GM19351 (cell line): ENCODE results near the gene ERBB2.
"Not testable (repeated sequence)": the region's sequence is repeated elsewhere in the genome, so short reads cannot be mapped to it uniquely, and the experiment has no call there.

Experiments used
- ATAC-seq: cut with Tn5 transposase; IDR thresholded peaks from one replicate; pipeline ENCODE4 v1.9.1; 2021; ENCODE audit warnings: mild to moderate bottlenecking, moderate library complexity; ENCODE audit not compliant: unreplicated experiment

The ERBB2 gene

DNA sequence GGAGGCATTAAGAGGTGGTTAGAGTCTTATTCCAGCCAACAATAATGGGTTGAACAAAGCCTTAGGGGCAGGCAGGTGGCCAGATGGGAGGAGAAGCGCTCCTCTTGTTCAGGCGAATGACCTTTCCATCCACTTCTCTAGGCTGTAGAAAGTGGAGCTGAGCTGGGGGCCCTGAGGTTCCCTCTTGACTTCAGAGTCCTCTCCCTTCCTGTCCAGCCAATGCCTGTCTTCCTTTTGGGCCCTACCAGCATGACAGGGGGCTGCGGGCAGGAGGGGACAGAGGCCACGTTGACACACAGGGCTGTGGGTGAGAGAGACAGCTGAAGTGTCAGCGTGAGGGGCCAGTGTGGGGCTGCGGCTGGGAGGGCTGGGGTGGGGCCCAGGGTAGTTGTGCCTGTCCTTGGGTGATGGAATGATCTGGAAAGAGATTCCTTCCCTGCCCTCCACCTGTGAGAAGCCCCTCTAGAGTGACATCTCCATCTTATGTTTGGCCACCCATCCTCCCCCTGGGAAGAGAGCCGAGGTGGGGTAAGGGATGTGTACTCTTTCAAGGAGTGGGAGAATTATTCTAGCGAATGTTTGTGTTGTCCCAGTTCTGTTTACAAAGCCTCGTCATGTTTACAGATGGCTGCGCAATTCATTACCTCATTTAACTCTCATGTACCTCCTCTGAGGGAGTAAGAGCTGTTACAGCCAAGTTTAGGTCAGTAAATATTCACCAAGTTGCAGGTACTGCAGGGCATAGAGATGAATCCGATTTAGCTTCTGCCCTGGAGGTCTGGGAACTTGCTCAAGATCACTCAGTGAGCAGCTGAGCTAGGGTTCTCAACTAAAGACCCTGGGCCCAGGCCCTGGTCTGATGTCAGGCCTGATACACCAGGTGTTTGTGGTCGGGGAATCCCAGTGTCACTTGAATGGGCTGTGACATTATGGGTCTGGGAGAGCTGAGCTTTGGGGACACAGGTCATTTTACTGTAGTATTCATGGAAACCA lies 3.3 kb downstream of the ERBB2 start:
- no peak for ATAC-seq

DNA sequence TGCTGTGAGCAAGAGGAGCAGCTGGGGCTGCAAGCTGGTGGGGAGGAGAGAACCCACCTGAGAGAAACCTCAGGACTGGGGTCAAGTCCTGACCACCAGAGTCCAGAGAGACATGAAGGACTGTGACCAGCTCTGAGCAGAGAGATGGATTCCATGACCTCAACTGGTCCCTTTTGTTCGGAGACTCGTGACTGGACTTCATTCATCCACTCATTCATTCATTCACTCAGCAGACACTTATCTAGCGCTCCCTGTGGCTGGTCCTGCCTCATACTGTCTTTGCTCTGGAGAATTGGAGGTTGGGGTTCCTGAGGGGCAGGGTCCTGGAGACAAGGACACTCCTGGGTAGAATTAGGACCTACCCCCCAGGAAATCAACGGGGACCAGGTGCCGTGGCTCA lies 4.0 kb downstream of the ERBB2 start:
- no peak for ATAC-seq

DNA sequence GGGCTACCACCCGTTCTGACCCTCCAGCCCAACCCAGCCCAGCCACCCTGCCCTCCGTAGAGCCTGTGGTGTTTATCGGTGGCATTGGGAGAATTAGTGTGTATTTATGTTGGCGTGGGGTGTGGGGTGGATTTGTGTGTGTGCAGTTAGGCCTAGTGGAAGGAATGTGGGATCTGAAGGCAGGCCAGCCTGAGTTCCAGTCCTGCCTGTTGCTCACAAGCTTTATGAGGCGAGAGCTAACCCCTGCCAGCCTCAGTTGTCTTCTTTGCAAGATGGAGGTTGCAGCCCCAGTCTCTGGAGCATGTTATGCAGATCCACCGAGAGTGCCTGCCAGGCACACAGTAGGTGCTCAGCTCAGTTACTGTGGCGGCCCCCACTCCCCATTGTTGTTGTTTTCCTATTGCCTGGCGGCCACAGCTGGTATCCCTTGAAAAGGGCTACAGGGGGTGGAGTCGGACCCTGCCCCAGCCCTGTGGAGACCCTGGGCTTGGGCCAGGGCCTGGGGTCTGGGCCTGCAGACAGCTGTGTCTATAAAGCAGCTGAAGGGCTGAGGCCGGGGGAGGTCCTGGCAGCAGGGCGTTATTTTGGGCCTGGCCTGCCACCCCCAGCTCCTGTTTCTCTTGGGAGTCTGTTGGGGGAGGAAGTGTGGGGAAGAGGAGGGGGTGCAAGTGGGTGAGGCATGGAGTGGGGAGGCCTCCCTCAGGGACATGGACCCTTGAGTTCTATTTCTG lies 5.1 kb downstream of the ERBB2 start:
- ATAC-seq: no peak

DNA sequence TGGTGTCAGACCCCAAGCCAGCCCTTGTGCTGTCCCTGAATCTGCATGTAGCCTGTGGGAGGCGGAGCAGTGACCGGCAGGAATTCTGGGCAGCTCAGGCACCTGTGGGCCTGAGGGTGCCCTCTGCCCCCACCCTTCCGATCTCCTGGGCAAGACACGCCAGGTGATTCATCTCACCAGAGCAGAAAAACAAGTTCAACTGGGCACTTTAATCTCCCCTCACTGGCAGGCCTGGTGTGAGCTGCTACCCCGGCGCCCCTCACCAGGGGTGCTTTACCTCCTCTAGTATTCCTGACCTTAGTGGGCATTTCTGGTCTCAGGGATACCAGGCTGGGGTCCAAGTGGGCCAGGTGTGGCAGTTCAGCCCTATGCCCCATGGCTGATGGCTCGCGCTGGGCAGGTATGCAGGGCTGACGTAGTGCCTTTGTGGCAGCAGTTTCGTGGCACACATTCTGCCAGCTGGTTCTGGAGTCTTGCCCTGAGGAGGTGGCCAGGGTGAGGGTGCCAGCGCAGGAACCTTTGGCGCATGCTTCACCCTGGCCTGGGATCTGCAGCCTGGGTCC lies 6.0 kb downstream of the ERBB2 start:
- no peak for ATAC-seq

DNA sequence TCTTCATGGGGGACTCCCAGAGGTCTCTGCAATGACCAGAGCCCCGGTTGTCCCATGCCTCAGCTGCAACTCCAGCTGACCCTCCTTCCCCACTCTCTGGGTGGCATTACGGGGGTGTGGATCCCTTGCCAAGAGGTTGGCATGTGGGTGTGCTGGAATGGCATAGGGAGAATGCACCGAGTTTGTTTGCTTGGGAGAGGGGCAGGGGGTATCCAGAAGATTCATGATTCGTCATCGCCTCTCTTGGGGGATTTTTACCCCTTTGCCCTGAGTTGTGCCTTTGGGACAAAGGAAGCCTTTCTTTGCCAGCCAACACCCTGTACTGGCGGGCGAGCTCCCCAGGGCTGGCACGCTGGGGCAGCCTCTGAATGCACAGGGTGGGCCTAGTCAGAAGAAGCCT lies 6.5 kb downstream of the ERBB2 start:
- ATAC-seq: no peak

DNA sequence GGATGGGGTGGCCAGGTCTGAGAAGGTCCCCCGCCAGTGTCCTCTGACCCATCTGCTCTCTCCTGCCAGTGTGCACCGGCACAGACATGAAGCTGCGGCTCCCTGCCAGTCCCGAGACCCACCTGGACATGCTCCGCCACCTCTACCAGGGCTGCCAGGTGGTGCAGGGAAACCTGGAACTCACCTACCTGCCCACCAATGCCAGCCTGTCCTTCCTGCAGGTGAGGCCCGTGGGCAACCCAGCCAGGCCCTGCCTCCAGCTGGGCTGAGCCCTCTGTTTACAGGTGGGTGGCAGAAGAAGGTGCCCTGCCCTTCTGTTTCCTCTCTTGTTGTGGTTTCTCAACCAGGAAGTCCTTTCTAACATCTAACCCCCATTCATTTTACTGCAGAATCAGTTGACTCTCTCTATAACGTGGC lies 7.1 kb downstream of the ERBB2 start:
- ATAC-seq: no peak

DNA sequence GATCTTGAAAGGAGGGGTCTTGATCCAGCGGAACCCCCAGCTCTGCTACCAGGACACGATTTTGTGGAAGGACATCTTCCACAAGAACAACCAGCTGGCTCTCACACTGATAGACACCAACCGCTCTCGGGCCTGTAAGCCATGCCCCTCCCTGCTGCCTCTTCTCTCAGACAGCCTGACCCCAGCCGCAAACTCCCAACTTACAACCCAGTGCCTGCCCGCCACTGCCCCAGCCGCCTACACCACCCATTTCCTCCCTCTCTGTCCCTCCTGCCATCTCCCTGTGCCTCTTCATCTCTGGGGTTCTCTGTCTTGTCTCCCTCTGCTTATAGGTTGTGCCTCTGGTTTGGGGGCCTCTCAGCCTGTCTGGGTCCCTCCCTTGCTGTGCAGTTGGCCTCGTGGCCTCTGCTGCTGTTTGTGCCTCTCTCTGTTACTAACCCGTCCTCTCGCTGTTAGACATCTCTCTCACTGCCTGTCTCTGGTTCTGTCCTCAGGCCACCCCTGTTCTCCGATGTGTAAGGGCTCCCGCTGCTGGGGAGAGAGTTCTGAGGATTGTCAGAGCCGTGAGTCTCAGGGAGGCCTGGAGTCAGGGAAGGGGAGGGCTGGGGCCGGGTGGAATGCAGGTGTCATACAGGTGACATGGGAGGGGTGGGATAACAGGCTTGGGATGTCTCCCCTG lies 9.6 kb downstream of the ERBB2 start:
- no peak for ATAC-seq

GRCh38 chr17:39709998-39710964 lies 10.4 kb downstream of the ERBB2 start:
- ATAC-seq: no peak

DNA sequence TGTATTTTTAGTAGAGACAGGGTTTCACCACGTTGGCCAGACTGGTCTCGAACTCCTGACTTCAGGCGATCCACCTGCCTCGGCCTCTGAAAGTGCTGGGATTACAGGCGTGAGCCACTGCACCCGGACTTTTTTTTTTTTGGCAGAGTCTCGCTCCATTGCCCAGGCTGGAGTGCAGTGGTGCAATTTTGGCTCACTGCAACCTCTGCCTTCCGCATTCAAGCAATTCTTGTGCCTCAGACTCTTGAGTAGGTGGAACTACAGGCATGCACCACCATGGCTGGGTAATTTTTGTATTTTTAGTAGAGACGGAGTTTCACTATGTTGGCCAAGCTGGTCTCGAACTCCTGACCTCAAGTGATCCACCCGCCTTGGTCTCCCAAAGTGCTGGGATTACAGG lies 11.2 kb downstream of the ERBB2 start:
- ATAC-seq: not testable (repeated sequence)

- no peak for ATAC-seq
Observed at GRCh38 chr17:39711851-39712250, 12.0 kb downstream of the ERBB2 start.

DNA sequence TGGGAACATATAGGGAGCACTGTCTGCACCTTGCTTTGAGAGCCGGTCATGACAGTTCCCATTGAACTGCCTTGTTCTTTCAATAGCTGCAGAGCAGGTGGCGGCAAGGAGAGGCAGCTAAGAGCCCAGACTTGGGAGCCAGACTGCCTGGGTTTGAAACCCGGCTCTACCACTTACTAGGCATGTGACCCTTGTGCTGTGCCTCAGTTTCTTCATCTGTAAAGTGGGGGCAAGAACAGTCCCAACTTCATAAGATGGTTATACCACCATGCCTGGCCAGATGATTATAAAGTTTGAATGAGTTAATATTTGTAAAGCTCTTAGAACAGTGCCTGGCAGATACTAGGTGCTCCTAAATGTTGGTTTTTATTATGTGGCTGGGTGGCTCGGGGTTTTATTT lies 14.4 kb downstream of the ERBB2 start:
- ATAC-seq: no peak

DNA sequence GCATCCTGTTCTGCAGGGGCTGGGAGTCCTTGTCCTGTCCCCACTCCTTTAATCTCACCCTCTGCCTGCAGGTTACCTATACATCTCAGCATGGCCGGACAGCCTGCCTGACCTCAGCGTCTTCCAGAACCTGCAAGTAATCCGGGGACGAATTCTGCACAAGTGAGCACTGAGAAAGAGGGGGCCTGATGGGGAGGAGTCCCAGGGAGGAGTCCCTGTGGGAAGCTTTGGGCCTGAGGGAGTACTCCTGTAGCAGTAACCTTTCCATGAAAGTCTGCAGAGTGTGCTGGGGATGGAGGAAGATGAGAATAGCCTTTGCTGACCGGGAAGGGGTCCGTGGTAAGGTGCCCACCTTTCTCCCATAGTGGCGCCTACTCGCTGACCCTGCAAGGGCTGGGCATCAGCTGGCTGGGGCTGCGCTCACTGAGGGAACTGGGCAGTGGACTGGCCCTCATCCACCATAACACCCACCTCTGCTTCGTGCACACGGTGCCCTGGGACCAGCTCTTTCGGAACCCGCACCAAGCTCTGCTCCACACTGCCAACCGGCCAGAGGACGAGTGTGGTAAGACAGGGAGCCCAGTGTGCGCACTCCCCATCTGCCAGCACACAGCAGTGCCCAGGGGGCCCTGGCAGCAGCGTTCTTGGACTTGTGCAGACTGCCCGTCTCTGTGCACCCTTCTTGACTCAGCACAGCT lies 15.7 kb downstream of the ERBB2 start:
- ATAC-seq: no peak

DNA sequence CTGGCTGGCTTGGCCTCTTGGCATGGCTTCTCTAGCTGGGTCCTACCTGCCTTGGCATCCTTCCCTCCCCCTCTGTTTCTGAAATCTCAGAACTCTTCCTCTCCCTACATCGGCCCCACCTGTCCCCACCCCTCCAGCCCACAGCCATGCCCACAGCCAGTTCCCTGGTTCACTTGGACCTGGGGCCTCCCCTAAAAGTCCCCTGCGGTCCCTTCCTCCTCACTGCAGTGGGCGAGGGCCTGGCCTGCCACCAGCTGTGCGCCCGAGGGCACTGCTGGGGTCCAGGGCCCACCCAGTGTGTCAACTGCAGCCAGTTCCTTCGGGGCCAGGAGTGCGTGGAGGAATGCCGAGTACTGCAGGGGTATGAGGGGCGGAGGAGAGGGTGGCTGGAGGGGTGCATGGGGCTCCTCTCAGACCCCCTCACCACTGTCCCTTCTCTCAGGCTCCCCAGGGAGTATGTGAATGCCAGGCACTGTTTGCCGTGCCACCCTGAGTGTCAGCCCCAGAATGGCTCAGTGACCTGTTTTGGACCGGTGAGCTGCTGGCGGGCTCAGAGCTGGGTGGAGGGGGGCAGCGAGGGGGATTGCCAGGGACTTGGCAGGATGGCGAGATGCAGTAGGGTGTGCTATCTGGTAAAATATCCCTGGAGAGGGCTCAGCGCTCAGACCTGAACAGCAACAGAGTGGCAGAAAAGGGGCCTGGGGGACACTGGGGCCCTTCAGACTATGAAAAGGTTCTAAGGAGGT lies 16.4 kb downstream of the ERBB2 start:
- ATAC-seq: no peak

- no peak for ATAC-seq
Observed at GRCh38 chr17:39716879-39717536, 17.1 kb downstream of the ERBB2 start.

GRCh38 chr17:39717660-39718059 lies 17.8 kb downstream of the ERBB2 start:
- ATAC-seq: no peak

DNA sequence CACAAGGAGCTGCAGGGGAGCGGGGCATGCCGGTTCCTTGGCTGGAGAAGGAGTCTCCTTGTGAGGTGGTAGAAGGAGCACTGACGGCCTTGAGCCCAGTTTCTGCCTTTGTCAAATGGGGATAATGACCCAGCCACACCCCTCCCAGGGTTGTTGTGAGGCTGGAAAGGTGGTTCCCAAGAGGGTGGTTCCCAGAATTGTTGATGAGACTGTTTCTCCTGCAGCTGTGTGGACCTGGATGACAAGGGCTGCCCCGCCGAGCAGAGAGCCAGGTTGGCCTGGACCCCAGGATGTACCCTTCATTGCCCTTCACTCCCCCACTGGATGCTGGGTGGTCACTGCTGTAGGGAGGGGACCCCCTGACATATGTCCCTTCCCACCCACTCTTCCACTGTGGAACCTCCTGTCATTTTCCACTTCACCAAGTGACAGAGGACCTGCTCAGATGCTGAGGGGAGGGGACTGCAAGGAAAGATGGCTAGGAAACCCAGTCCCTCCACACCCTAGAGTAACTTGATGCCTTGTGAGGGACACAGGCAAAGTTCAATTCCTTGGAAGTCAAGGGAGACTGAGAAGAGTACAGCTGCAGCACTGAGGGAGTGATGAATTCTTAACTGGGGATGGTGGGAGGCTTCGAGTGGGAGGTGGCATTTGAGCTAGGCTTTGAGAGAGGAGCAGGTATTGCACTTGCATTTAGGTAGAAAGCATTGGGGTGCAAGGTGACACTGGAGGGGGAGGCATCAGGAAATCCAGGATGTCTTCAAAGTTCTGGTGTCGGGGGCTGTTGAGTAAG lies 19.9 kb downstream of the ERBB2 start:
- ATAC-seq: no peak

DNA sequence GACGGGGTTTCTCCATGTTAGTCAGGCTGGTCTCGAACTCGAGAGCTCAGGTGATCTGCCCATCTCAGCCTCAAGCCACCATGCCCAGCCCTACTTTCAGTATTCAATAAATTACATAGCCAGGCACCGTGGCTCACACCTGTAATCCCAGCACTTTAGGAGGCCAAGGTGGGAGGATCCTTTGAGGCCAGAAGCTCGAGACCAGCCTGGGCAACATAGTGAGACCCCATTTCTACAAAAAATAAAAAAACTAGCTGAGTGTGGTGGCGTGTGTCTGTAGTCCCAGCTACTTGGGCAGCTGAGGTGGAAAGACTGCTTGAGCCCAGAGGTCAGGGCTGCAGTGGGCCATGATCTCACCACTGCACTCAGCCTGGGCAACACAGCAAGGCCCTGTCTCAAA lies 22.2 kb downstream of the ERBB2 start:
- ATAC-seq: no peak
